Gastroesophageal sphincter (tissue), 4 donors: ENCODE results near the gene ZNF506. TPM values are rescaled to one million over a fixed set of nuclear protein-coding genes. Genes with fewer than 3 reads are reported as not detected.

Source experiments
- ATAC-seq: fragments of 150-250 bp; one replicate; pipeline ENCODE4 v1.9.1; 2016; ENCODE audit warnings: mild to moderate bottlenecking, moderate library complexity
- H3K27ac ChIP-seq, 4 donors: fragments of 200-600 bp; sonication (generic) in 3 of 4; 1 replicate in 3 of 4; 2 replicates in 1 of 4; pipeline ENCODE4 v1.5.1; 2016 to 2019
- H3K27me3 ChIP-seq: fragments of 200-600 bp; sonication (generic); one replicate; pipeline ENCODE4 v1.5.1; 2019
- H3K36me3 ChIP-seq, 2 donors: fragments of 200-600 bp; sonication (generic); one replicate each; pipeline ENCODE4 v1.5.1; 2019; ENCODE audit warnings: control low read depth in 1 of 2
- H3K4me1 ChIP-seq, 3 donors: fragments of 200-600 bp; sonication (generic); 1 replicate in 2 of 3; 2 replicates in 1 of 3; pipeline ENCODE4 v1.5.1; 2016 to 2019; ENCODE audit warnings: control low read depth in 2 of 3
- H3K4me3 ChIP-seq, 2 donors: fragments of 200-600 bp; sonication (generic); one replicate each; pipeline ENCODE4 v1.5.1; 2019; ENCODE audit warnings: mild to moderate bottlenecking in 1 of 2, moderate library complexity in 1 of 2
- H3K9me3 ChIP-seq, 3 donors: fragments of 200-600 bp; sonication (generic); one replicate each; pipeline ENCODE4 v1.5.1; 2017 to 2019; ENCODE audit warnings: control low read depth in 2 of 3
- CTCF ChIP-seq, 4 experiments: fragments of 200-600 bp in 2 of 4; fragments of 450-650 bp in 2 of 4; sonication (generic) in 1 of 4; IDR thresholded peaks; one replicate each; pipeline ENCODE4 v1.5.1; 2017 to 2019; ENCODE audit warnings: antibody characterized with exemption in 4 of 4, mild to moderate bottlenecking in 2 of 4, moderate library complexity in 2 of 4
- EP300 ChIP-seq: sonication (generic); formaldehyde crosslinking; IDR thresholded peaks from one replicate; pipeline ENCODE4 v1.6.1; 2017; ENCODE audit warnings: antibody characterized with exemption, mild to moderate bottlenecking
- POLR2A ChIP-seq, 2 donors: fragments of 450-650 bp; IDR thresholded peaks; one replicate each; pipeline ENCODE4 v1.6.1; 2017; ENCODE audit warnings: antibody characterized with exemption in 2 of 2, mild to moderate bottlenecking in 2 of 2, moderate library complexity in 1 of 2
- POLR2AphosphoS5 ChIP-seq: sonication (generic); formaldehyde crosslinking; IDR thresholded peaks from one replicate; pipeline ENCODE4 v1.6.1; 2017; ENCODE audit warnings: antibody characterized with exemption
- WGBS, 2 donors: methylation state at CpG; one replicate each; pipeline ENCODE4 v1.1.5; 2018; ENCODE audit warnings: low coverage in 1 of 2; 5-methylcytosine and 5-hydroxymethylcytosine counted together
- small RNA-seq, 4 donors: library from RNA; depleted of rRNA; stranded (forward); fragments of <200 nt; gene quantifications; one replicate each; pipeline ENCODE3, GENCODE V24; 2016
- total RNA-seq, 4 donors: library from RNA; depleted of rRNA; stranded (reverse); fragments of >200 nt; gene quantifications; one replicate each; pipeline ENCODE4 v1.1.0, GENCODE V29; 2016

Gene ZNF506
- total RNA-seq, 4 donors from 2014 or later = 17.7 to 34.2 (median 25.9) TPM

- H3K36me3 ChIP-seq = no peaks in the 10 kb centered on the region
- peaks cover 23% of the 10 kb centered on the region for H3K27me3 ChIP-seq
- 63 to 74% methylated on average over 4 of the region's 6 CpGs for whole genome bisulfite sequencing, 2 donors
- ATAC-seq = no peak
- no peak overlapping the region for H3K4me3 ChIP-seq
- no peak for TF ChIP-seq POLR2AphosphoS5
- no peak for TF ChIP-seq POLR2A (IDR thresholded peaks at IDR 0.05)
- no peak for TF ChIP-seq EP300
- no peak for TF ChIP-seq CTCF (IDR thresholded peaks at IDR 0.05)
- H3K4me1 ChIP-seq = no peaks in the 10 kb centered on the region
- no peak overlapping the region for H3K27ac ChIP-seq
- no peaks in the 10 kb centered on the region for H3K9me3 ChIP-seq
Observed at GRCh38 chr19:19743176-19743575, 78.4 kb downstream of the ZNF506 start.

- Histone ChIP-seq H3K4me3 (no peak overlapping the region), H3K4me1 (no peaks in the 10 kb centered on the region), H3K36me3 (no peaks in the 10 kb centered on the region), H3K27me3 (peaks cover 20% of the 10 kb centered on the region), H3K9me3 (no peaks in the 10 kb centered on the region), H3K27ac (no peak overlapping the region)
- no CpG with 5 or more reads among the region's 9 CpGs for WGBS, 2 donors
- TF ChIP-seq POLR2AphosphoS5 (no peak), CTCF (IDR thresholded peaks at IDR 0.05) (no peak), EP300 (no peak), POLR2A (IDR thresholded peaks at IDR 0.05) (no peak)
- ATAC-seq = no peak
Observed at GRCh38 chr19:19742773-19743172, 78.8 kb downstream of the ZNF506 start.

Small RNAs within 50 kb of the gene (small RNA-seq; reads per million reads assigned to genes)
- gene AC011477.5 = 0 reads per million in 4 donors

Other genes starting within 250 kb of the ZNF506 start
- gene PBX4, start 203.1 kb downstream of the ZNF506 start, total RNA-seq = 1 to 10 TPM in 1 of 4 donors, under 1 TPM in 3; 0.42 to 4.5 (median 0.68) TPM
- 1 to 10 TPM in 3 of 4 donors, under 1 TPM in 1; 0.78 to 3.5 (median 2.3) TPM for gene LPAR2, start 193.5 kb downstream of the ZNF506 start, total RNA-seq
- gene GMIP, start 178.1 kb downstream of the ZNF506 start, total RNA-seq = 10 to 100 TPM in 1 of 4 donors, 1 to 10 TPM in 3; 7.7 to 11.2 (median 8.0) TPM
- 100 to 1,000 TPM in 1 of 4 donors, 10 to 100 TPM in 3; 65.6 to 142 (median 92.3) TPM for gene ATP13A1, start 158.1 kb downstream of the ZNF506 start, total RNA-seq
- 1 to 10 TPM; 2.5 to 7.6 (median 4.4) TPM for gene ZNF101, start 152.9 kb downstream of the ZNF506 start, total RNA-seq
- 10 to 100 TPM in 2 of 4 donors, 1 to 10 TPM in 2; 7.4 to 11.4 (median 9.6) TPM for gene ZNF14, start 88.6 kb downstream of the ZNF506 start, total RNA-seq
- gene ZNF253, start 44.1 kb upstream of the ZNF506 start, total RNA-seq = 10 to 100 TPM in 2 of 4 donors, 1 to 10 TPM in 2; 7.0 to 17.3 (median 9.5) TPM
- gene ZNF93, start 79.2 kb upstream of the ZNF506 start, total RNA-seq = 1 to 10 TPM; 1.7 to 6.1 (median 2.9) TPM
- 1 to 10 TPM; 1.6 to 5.9 (median 3.8) TPM for gene ZNF682, start 217.8 kb upstream of the ZNF506 start, total RNA-seq